Uterus (tissue), 2 donors: ENCODE measurements around the gene B4GALNT2.

Experiments
- POLR2A ChIP-seq, 2 donors: fragments of 450-650 bp; IDR thresholded peaks; one replicate each; pipeline ENCODE4 v1.6.1; 2016; ENCODE audit warnings: antibody characterized with exemption in 2 of 2, mild to moderate bottlenecking in 1 of 2, moderate library complexity in 1 of 2
- TF ChIP-seq, protein P1 (sequence below), 4 experiments: fragments of 200-600 bp in 2 of 4; fragments of 450-650 bp in 2 of 4; sonication (generic) in 2 of 4; IDR thresholded peaks; one replicate each; pipeline ENCODE4 v1.5.1; 2016 to 2019; ENCODE audit warnings: antibody characterized with exemption in 4 of 4, mild to moderate bottlenecking in 2 of 4, moderate library complexity in 1 of 4

DNA sequence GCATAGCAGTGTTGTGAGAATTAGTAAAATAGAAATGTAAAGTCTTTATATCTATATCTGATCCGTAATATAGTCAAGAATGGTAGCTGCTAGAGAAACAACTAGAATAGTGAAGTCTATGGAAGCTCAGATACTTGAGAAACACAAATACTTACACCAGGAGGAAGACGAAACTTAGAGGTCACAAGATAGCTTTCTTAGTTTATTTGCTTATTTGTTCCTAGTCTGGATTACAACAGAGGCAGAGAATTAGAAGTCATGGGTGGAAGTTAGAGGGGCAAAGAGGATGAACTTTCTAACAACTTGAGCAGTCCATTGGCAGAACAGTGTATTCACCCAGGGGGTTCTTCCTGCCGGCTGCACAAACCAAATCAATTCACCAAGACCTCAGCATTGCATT, 64.0 kb downstream of the B4GALNT2 start:
- TF ChIP-seq, protein P1, sequence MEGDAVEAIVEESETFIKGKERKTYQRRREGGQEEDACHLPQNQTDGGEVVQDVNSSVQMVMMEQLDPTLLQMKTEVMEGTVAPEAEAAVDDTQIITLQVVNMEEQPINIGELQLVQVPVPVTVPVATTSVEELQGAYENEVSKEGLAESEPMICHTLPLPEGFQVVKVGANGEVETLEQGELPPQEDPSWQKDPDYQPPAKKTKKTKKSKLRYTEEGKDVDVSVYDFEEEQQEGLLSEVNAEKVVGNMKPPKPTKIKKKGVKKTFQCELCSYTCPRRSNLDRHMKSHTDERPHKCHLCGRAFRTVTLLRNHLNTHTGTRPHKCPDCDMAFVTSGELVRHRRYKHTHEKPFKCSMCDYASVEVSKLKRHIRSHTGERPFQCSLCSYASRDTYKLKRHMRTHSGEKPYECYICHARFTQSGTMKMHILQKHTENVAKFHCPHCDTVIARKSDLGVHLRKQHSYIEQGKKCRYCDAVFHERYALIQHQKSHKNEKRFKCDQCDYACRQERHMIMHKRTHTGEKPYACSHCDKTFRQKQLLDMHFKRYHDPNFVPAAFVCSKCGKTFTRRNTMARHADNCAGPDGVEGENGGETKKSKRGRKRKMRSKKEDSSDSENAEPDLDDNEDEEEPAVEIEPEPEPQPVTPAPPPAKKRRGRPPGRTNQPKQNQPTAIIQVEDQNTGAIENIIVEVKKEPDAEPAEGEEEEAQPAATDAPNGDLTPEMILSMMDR (IDR thresholded peaks at IDR 0.05) = no peak
- no peak for TF ChIP-seq POLR2A (IDR thresholded peaks at IDR 0.05)
